Measurements from ENCODE around the gene BOLA3.

DNA sequence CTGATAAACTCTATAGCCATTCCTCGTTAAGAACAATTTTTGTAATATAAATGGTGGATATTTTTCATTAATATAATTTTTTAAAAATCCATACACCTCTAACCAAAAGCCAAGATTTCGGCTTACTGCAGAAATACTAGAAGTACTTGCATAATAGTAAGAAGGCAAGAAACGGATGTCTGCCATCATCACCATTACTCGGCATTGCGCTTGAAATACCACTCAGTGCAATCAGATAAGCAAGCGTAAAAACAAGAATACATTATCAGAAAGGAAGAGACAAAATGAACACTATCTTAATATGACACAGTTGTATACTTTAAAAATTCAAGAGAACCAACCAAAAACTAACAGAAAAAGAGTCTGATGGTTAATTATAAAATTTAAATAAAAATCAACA, 15.2 kb upstream of the BOLA3 start:
- TF ChIP-seq, protein P1, sequence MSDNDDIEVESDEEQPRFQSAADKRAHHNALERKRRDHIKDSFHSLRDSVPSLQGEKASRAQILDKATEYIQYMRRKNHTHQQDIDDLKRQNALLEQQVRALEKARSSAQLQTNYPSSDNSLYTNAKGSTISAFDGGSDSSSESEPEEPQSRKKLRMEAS (IDR thresholded peaks at IDR 0.05) = no peak
- TF ChIP-seq, protein P2, sequence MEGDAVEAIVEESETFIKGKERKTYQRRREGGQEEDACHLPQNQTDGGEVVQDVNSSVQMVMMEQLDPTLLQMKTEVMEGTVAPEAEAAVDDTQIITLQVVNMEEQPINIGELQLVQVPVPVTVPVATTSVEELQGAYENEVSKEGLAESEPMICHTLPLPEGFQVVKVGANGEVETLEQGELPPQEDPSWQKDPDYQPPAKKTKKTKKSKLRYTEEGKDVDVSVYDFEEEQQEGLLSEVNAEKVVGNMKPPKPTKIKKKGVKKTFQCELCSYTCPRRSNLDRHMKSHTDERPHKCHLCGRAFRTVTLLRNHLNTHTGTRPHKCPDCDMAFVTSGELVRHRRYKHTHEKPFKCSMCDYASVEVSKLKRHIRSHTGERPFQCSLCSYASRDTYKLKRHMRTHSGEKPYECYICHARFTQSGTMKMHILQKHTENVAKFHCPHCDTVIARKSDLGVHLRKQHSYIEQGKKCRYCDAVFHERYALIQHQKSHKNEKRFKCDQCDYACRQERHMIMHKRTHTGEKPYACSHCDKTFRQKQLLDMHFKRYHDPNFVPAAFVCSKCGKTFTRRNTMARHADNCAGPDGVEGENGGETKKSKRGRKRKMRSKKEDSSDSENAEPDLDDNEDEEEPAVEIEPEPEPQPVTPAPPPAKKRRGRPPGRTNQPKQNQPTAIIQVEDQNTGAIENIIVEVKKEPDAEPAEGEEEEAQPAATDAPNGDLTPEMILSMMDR (IDR thresholded peaks at IDR 0.05; ENCODE audit: low read depth, low read length, missing input control) = no peak

All from liver (tissue), 2 donors.